HG03039 (cell line): Measurements from ENCODE around the gene SPTBN2.
A peak's percentile ranks its signal among the peaks of the same experiment; 100 is the strongest.

Experiments used
- ATAC-seq: cut with Tn5 transposase; IDR thresholded peaks from one replicate; pipeline ENCODE4 v1.9.1; 2021; ENCODE audit warnings: mild to moderate bottlenecking, moderate library complexity; ENCODE audit not compliant: unreplicated experiment

The SPTBN2 gene

DNA sequence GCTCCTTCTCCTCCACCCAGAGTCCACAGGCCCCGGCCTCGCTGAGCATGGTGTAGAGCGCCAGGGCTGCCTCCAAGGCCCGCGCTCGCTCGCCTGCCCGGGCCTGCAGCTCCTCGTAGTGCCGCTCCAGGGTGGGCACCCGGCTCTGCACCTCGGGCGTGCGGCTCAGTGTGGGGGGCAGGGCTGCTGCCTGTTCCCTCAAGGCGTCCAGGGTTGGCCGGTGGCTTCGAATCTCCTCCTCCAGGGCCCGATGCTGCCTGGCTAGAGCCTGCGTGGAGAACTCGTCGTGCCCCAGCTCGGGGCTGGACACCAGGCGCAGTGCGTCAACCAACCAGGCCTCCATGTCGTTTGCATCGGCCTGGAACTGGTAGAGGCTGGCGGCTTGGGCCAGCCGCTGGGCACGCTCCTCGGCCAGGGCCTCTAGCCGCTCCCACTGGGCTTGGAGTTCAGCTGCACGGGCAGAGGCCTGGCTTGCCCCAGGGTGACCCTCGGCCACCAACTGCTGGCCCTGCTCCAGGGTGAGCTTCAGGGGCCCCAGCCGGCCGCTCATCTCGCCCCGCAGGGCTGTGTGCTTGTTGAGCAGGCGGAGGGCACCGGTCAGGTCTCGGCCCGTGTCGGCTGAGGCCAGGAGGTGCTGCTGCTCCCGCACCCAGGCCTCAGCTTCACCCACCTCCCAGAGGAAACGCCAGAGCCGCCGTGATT, 24.2 kb downstream of the SPTBN2 start:
- no peak for ATAC-seq

DNA sequence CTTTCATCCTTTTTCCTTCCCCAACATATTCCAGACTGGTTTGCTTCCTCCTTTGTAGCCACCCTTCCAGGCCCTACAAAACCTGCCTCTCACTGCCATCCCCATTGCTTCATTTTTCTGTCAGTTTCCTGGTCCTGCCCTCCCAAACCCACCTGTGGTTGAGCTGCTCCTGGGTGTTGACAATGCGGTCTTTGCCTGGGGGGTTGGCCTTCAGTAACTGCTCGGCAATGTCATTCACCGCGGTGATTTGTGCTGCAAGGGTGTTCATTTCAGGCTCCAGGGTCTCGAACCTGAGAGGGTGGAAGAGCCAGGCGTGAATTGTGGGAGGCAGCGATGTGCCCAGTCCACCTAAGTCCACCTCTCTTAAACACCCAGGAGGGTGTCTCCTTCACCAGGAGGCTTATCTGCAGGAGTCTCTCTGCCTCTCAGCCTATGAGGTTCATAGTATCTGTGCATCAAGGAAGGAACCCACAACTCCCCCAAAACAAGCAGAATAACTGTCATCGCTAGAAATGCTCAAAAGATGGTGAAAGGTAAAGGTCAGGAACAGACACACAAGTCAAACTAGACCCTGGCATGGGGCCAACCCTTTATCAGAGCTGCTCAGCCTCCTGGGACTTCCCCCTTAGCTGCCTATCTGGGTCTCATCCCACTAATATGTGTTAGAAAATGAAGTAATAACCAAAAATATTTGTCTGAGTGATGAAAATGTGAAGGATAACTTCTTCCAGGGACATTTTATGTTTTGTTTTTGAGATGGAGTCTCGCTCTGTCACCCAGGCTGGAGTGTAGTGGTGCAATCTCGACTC, 27.4 kb downstream of the SPTBN2 start:
- no peak for ATAC-seq

DNA sequence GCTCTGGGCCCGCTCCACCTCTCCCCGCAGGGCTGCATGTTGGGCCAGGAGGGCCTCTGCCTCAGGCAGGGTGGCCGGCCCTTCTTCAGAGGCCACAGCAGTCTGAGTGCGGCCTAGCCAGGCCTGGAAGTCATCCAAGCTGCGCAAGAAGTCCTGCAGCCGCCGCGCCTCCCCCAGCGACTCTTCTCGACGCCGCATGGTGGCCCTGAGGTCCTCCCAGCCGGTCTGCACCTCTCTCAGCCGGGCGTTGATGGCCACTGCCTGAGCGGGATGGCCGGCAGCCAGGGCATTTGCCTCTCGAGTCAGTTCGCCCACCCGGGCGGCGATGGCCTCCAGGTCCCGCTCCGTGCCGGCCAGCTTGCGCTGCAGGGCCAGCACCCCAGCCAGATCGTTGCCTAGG, 28.3 kb downstream of the SPTBN2 start:
- ATAC-seq: no peak

DNA sequence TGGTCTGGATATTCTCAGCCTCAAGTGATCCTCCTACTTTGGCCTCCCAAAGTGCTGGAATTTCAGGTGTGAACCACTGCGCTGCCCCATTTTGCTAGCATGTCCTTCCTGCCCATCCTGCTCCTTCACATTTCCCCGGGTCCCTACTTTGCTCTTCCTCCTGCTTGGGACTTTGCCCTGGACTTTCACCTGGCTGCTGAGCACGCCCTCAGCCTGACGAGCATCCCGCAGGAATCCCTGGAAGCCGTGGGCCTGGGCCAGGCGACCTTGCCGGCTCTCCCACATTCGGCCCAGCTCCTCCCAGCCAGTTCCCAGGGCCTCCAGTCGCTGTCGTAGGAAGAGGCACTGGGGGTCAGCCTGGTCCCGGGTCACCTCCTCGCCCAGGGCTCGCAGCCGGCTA, 28.7 kb downstream of the SPTBN2 start:
- no peak for ATAC-seq

DNA sequence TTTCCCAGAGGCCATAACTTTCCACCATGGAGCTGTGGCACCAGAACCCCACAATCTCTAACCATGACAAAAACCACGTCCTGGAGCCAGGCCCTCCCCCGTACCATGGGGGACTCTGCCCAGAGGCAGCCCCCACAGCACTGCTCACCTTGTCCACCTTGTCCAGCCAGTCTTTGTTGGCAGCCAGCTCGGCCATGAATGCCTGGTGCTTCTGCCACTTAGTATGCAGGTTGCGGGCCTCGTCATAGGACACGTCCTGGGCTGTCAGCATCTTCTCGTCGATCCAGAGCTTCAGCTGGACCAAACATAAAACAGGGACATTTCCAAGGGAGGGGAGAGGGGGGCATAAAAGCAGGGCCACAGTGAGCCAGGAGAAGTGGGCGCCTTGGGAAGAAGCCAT, 30.5 kb downstream of the SPTBN2 start:
- ATAC-seq: no peak

DNA sequence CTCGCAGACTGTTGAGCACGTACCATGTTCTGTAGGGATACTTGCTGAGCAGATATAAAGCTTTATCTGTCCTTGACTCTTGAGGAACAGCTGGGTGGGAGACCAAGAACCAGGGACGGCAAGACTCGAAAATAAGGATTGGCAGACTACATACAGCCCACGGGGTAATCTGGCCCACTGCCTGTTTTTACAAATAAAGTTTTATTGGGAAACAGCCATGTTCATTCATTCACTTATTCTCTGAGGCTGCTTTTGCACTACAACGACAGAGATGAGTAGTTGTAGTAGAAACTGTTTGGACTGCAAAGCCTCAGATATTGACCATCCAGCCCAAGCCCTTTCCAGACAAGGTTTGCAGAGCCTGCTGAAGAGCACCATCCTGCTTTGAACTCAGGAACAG, 31.0 kb downstream of the SPTBN2 start:
- ATAC-seq: no peak

DNA sequence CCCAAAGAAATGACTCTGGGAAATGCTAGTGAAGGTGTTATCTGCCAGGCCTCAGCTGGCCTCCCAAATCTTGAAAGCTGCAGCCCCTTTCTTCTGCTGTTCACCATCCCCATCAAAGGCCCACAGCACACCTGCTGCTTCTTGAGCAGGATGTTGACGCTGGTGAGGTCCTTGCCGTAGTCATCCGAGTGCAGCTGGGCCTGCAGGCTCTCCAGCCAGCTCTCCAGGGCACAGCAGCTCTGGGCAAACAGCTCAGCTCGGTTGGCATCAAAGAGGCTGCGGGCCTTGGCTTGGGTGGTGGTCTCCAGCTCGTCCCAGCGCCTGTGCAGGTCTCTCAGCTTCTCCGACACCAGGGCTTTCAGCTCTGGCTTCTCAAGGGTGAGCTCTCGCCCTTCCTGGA, 32.9 kb downstream of the SPTBN2 start:
- ATAC-seq: no peak

DNA sequence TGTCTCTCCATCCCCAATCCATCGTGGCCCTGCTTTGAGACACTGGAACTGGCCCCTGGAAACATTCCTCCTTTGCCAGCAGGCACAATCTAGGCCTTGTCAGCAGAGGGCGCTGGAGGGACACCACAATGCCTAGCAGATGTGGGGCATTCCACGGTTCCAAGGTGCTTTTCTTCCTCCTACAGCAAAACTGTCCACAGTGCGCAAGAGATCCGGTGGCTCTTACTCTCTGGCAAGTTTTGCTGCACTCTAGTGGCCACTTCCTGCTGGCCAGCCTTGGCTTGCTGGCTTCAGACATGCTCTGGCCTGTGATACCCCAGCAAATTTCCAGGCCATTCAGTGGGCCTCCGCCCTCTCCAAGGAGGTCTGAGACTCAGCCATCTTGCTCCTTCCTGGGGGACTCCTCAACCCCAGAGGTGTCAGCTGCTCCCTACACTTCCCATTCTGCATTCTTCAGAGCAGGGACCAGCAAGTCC, 34.2 kb downstream of the SPTBN2 start:
- ATAC-seq: peak; percentile 55

DNA sequence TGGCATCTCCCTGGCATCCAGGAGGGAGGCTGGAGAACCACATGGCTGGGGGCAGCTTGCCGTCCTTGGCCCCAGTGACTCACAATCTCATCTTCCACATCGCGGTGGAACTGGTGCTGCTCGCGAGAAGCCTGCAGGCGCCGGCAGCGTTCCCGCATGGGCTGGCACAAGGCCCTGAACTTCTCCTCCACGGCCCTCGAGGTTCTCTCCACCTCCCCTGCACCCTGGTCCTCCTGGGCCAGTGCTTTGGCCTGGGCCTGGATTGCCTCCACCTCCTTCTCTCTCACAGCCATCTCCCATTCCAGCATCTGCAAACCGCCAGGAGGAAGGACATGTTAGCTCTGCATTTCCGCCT, 35.0 kb downstream of the SPTBN2 start:
- no peak for ATAC-seq

DNA sequence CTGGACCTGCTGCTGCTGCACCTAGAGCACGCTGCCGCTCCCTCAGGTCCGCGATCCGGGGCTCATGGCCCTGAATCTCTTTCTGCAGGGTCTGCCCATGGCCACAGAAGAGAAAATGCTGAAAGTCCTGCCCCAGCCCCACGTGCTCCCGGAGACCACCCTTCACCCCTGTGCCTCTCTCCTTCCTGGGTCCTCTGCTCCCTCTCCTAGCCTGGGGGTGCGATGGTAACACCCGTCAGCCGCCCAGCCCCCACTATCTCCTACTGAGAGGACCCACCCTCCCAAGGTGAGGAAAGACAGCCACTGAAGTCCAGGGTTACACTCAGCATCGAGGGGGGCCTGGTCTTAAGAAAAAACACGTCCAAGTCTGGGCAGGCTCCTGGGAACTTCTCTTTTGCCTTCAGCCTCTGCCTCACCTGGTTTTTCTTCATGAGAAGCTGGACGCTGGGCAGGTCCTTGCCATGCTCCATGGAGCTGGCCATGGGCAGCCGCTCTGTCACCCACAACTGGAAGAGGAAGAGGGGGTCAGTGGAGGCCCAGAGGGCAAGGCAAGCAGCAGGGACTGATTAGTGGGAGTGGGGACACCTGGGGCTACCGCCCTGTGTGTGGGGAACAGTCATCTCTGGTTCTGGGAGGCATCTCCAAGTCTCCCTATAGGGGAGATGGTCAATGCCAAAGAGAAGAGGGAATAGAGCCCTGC, 35.5 kb downstream of the SPTBN2 start:
- no peak for ATAC-seq

DNA sequence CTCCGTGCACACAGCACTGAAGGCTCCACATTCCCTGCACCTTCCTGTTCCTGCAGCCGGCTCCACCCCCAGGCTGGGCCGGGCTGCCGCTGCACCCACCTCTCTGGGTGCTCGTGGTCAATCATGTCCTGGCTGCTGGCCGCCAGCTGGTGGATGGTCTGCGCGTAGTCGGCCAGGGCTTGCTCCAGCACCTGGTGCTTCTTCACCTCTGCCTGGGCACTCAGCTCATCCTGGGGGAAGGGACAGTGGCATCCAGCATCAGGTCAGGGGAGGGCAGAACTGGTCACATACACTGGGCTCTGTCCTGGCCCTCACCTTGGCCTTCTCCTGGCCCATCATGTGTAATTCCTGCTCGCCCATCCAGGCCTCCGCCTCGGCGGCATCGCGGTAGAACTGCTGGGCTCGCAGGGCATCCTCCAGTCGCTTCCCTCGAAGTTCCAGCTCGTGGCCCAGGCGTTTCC, 36.1 kb downstream of the SPTBN2 start:
- no peak for ATAC-seq

DNA sequence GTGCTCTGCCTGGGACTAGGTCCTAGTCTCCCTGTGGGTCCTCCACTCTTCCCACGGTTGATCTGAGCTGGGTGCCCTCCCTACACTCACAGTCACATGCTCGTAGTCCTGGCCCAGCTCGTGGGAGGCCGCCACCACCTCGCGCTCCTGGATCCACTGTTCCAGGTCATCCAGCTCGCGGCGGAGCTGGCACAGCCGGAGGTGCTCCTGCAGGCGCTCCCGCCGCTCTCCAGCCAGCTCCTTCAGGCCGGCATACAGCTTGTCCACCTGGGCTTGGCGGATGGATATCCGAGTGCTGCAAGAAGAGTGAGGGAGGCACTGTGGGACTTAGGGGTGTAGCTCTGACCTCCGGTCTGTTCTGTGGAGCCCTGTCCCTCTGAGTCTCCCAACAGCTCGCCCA, 36.6 kb downstream of the SPTBN2 start:
- ATAC-seq: no peak

DNA sequence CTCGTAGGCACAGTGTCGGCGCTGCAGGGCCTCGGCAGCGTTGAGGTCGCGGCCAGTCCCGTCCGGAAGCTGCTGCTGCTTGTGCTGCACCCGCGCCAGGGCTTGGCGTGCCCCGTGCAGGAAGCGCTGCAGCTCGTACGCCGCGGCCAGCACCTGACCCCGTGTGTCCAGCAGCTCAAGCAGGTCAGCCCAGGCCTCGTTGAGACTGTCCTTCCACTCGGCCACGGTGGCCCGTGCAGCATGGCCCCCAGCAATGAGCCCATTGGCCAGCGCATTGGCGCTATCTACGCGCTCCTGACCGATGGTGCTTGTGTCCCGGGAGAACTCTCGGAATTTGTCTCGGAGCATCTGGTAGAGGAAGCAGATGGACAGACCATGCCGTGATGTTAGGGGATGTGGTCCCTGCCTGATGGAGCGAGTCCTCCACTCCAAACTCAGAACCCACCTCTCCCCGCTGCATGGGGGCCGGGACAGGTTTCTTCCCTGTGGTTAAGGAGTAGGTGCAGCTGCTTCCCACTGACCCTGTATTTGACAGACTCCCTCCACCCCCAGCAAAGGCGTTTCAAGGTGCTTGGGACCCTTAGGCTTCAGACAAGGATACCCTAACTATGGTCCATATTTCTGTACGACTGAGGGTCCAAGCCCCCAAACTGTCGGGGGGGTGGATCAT, 37.6 kb downstream of the SPTBN2 start:
- no peak for ATAC-seq

DNA sequence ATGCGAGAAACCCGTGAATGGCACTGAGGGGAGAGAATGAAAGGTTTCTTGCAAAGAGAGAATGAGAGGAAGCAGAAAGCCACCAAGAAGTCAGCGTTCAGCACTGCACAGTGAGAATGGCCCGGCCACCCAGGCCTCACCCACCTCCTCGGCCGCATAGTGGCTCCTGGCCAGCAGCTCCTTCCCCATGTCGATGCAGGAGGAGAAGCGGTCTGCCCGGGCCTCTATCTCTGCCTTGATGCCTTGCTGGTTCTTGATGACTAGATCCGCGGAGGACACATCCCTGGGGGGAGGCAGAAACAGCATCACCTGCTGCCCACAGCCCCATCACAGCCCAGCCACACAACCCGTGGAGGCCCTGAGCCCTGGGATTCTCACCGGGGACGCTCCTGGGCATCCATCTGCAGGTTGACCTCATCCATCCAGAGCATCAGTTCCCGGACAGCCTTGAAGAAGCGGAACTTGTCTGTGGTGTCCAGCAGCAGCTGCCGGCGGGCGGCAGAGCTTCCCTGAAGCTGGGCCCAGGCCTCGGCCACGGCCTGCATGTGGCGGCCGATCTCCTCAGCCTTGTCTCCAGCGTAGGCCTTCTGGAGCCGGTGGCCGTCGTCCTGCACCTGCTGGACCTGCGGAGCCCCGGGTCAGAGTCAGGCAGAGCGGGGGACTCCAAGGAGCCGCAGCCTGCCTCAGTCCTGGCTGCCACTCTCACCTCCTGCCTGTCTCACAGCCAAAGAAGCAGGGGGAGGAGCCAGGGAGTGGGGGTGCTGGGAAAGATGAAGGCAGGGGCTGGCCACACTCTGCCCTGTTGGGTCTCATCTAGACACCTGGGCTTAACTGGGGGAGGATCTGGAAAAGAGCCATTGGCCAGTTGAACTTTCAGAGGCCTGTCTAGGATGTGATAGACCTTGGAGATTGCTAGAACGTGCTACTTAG, 39.1 kb downstream of the SPTBN2 start:
- no peak for ATAC-seq

DNA sequence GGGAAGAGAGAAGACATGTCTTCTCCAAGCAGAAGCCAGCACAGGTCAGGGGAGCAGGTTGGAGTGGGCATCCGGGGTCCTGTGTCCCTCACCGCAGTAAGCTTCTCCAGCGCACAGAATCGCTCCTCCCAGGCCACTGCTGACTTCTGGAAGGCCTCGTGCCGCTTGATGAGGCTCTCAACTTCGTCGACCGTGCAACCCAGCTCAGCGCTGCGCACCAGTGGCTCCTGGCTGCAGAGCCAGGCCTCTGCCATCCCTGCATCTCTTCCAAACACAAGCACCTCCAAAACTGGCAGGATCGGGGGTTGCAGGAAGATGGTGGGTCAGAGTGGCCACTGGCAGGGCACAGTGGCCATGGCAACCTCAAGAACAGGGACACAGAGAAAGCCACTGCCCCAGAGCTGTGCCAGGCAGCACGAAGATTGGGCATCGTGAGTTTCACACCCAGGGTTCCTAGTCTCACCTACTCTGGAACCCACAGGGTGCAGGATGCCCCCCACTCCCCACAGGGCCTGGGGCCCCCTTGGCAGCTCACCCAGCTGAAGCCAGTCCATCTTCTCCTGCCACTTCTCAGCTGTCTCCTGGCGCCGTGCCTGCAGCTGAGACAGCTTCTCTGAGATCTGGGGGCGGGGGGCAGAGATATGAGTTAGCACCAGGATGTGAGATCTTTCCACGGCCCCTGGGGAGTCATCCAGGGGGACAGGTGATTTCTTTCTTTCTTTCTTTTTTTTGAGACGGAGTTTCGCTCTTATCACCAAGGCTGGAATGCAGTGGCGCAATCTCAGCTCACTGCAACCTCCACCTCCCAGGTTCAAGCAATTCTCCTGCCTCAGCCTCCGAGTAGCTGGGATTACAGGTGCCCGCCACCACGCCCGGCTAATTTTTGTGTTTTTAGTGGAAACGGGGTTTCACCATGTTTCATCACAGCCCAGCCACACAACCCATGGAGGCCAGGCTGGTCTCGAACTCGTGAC, 40.2 kb downstream of the SPTBN2 start:
- no peak for ATAC-seq

DNA sequence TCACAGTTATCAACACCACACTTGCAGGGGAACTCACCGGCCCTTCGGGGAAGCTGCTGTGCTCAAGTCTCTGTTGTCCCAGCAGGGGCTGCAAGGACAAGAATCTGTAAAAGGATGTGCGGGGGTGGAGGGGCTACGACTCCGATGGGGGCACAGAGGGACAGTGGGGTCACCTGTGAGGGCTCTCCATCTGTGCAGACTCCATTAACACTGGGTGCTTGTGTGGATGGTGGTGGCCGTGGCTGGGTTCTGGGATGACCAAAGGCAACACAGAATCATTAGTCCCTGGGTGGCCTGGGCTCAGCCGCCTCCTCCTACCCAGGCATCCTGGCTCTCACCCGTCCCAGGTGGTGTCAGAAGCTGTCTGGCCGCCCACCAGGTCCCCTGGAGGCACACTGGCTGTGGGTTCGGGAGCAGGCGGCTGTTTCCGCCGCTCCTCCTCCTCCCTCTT, 41.2 kb downstream of the SPTBN2 start:
- no peak for ATAC-seq

DNA sequence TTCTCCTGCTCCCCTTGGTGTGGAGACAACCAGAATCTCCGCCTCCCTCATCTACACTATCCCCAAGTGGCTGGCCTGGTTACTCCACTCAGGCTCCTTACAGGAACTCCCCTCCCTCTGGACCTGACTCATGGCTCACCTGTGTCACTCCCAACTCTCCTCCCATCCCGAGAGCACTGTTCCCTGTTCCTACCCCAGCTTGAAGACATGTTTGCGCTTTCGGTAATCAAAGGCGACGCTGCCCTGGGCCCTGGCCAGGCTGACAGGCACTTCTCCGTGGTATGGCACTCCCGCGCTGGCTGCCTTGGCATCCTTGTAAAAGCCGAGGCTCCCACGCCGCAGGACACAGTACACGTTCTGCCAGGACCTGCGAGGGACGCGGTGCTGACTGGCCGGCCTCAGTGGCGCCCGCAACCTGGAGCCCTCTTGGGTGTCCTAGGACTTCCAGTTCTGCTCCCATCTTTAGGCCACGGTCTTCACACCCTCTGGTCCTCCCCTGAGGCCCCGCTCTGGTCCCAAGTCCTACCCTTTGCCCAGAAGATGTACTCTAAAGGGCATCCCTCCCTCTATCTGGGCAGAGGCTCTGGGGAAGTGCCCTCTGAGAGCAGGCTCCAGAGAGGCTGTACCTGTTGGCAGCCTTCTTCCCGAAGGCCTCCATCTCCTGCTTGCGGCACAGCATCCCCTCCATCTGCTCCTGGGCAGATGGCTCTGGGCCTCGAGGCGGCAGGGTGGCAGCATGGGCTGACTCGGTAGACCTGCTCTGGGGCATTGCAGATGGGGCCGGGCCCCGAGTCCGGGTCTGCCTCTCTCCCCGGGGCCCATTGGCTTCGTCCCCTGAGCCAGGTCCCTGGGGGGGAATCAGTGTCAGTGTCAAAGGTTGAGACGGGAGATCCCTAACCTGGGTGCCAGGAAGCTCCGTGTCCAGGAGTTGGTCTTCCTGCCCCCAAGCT, 41.9 kb downstream of the SPTBN2 start:
- no peak for ATAC-seq
